Suppressor macrophage treated with lipopolysaccharide for 1 hour (primary cell): Measurements from ENCODE around the gene RAD54L.
"Not testable (repeated sequence)": the region's sequence is repeated elsewhere in the genome, so short reads cannot be mapped to it uniquely, and the experiment has no call there.

Experiments used
- DNase-seq, 3 donors: peaks; one replicate each; pipeline ENCODE4 v3.0.0-alpha.2; 2020 to 2022

Gene RAD54L

GRCh38 chr1:46242918-46243317, 4.6 kb upstream of the RAD54L start:
- DNase-seq, result no peak

DNA sequence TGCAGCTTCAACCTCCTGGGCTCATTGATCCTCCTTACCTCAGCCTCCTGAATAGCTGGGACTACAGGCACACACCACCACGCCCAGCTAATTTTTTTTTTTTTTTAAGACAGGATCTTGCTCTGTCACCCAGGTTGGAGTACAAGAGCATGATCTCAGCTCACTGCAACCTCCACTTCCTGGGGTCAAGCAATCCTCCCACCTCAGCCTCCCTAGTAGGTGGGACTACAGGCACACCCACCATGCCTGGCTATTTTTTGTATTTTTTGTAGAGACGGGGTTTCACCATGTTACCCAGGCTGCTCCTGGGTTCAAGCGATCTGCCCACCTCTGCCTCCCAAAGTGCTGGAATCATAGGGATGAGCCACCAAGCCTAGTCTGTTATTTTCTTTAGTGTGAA, 3.7 kb upstream of the RAD54L start:
- not testable (repeated sequence) for DNase-seq

GRCh38 chr1:46244656-46245371, 2.7 kb upstream of the RAD54L start:
- peak; percentile 54 to 61 (median 60) for DNase-seq

DNA sequence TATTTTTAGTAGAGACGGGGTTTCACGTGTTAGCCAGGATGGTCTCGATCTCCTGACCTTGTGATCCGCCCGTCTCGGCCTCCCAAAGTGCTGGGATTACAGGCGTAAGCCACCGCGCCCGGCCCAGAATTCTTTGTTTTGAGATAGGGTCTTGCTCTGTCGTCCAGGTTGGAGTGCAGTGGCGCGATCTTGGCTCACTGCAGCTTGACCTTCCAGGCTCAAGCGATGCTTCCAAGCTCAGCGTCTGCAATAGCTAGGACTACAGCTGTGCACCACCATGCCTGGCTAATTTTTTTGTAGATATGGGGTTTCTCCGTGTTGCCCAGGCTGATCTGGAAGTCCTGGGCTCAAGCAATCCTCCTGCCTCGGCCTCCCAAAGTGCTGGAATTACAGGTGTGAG, 1.4 kb upstream of the RAD54L start:
- DNase-seq, result not testable (repeated sequence)

GRCh38 chr1:46246548-46247435, 771 bp upstream of the RAD54L start:
- DNase-seq, result peak; percentile 78 to 86 (median 84)

- peak in 1 of 3 donors; percentile 28 for DNase-seq
Measured at GRCh38 chr1:46248122-46248920, 758 bp downstream of the RAD54L start.

- no peak for DNase-seq
Measured at GRCh38 chr1:46254668-46255067, 7.1 kb downstream of the RAD54L start.

GRCh38 chr1:46256523-46256922, 9.0 kb downstream of the RAD54L start:
- DNase-seq, result no peak

GRCh38 chr1:46262508-46262907, 14.9 kb downstream of the RAD54L start:
- DNase-seq, result no peak

DNA sequence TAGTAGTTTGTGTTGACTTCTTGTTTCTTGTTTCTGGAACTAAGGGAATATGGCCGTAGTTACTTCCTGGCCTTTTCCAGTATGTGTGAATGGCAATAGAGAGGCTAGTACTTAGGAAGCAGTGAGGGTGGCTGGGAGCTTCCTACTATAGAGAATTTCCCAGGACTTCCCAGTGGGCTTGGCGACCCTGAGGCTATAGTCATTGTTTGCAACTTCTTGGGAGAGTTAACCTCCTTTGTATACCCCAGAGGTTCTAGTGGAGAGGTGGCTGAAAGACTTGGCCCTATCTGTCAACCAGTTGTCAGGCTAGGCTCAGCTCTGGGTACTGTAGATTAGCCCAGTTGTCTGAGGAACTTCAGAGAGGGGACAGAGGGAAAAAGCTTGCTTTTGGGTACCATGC, 15.6 kb downstream of the RAD54L start:
- DNase-seq, result no peak

GRCh38 chr1:46268578-46268977, 21.0 kb downstream of the RAD54L start:
- no peak for DNase-seq

DNA sequence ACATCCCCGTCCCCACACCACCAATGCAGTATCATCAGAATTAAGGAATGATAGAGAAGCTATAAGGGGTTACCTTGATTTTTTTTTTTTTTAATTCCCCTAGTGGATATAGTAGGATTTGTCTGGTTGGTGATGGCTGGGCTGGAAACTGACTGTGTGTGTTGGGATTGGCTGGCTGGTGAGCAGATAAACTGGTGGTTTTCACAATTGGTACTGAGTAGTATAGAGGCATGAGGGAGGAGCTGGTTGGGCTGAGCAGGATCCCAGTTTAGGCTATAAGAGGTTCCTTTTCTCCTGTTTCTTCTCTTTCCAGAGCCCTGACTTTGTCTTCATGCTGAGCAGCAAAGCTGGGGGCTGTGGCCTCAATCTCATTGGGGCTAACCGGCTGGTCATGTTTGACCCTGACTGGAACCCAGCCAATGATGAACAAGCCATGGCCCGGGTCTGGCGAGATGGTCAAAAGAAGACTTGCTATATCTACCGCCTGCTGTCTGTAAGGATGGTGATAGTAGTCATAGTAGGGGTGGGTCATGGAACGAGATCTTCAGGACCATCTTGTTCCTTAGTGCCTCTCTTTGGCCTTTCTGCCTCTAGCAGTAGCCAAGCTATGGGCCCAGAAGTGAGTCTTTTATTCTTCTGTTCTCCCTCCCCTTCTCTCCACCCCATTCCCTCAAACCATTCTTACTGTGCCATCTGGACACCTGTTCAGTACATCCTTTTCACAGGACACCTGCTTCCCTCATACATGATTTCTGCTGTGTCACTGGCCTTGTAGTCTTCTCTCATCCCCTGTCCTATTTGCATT, 26.9 kb downstream of the RAD54L start:
- DNase-seq, result no peak

DNA sequence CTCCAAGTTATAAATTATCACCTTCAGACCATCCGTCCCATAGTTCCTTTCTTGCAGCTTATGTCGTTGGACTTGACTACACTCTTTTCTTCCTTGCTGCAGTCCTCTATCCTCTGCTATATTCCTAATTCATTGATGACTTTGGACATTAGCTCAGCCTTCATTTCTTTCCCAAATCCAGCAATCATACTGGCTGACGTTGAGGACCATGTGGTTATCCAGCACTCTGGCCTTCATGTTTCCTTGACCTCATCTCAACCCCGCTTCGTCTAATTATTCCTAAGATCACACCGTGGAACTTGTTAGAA, 27.4 kb downstream of the RAD54L start:
- DNase-seq, result no peak

DNA sequence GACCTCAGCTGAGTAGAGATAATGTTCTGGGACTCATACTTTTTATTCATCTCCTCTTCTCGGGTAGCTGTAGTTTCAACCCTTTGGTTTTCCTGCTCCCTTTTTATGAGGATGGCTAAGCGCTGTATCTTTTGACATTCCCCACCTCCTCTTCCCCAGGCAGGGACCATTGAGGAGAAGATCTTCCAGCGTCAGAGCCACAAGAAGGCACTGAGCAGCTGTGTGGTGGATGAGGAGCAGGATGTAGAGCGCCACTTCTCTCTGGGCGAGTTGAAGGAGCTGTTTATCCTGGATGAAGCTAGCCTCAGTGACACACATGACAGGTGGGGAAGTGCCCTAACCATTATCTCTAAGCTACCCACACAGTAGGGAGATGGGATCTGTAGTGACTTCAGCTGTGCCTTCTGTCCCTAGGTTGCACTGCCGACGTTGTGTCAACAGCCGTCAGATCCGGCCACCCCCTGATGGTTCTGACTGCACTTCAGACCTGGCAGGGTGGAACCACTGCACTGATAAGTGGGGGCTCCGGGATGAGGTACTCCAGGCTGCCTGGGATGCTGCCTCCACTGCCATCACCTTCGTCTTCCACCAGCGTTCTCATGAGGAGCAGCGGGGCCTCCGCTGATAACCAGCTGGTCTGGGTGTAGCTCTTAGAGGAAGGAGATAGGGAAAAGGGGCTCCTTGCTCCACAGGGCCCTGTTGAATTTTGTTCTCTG, 30.3 kb downstream of the RAD54L start:
- no peak for DNase-seq

DNA sequence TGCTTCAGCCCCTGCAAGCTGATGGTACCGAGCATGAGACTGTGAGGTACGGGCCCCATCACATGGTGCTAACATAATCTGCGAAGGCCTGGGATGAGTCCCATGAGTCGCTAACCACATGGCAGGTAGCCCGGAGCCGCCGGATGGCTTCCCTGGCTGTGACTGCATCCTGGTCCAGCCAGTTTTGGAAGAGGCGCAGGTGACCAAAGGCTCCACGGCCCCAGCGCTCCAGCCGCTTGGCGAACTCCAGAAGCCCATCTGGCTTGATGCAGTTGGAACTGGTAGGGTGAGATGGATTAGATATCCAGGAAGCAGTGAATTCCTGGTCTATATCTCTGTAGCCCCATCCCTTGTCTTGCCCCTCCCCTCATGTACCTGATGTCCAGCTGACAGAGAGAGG, 31.2 kb downstream of the RAD54L start:
- DNase-seq, result no peak

GRCh38 chr1:46280092-46280491, 32.5 kb downstream of the RAD54L start:
- no peak for DNase-seq

DNA sequence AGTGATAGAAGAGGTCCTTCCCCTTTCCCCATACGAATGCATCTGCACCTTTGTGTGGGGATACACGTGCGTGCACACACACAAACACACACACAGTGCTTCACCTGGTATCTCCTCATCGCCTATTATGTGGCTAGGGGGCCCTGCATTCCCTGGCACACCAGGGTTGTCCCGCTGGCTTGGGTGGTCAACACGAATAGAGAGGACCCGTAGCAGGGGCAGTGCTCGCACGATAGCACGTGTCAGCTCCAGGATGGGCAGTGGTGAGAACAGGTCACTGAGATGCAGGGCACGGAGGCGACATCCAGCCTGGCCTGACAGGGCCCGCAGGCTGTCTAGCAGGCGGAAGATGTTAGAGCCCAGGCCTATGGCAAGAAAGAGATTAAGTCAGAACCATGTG, 33.5 kb downstream of the RAD54L start:
- DNase-seq, result no peak

DNA sequence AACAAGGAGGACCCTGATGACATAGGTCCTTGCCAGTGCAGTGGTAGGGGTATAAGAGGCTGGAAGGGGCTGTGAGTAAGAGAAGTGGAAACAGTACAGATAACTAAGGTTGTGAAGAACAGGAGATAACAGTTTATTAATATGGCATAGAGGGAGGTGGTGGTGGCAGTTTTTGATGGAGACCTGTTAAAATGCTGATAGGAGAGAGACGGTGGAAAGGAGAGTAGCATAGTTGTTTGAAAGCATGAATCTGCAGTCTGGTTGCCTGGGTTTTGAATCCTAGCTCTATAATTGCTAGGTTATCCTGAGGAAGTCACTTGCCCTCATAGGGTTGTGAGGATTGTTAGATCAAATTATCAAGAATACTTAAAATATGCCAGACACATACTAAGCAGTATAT, 36.5 kb downstream of the RAD54L start:
- DNase-seq, result no peak

GRCh38 chr1:46284597-46285564, 37.3 kb downstream of the RAD54L start:
- DNase-seq, result no peak

DNA sequence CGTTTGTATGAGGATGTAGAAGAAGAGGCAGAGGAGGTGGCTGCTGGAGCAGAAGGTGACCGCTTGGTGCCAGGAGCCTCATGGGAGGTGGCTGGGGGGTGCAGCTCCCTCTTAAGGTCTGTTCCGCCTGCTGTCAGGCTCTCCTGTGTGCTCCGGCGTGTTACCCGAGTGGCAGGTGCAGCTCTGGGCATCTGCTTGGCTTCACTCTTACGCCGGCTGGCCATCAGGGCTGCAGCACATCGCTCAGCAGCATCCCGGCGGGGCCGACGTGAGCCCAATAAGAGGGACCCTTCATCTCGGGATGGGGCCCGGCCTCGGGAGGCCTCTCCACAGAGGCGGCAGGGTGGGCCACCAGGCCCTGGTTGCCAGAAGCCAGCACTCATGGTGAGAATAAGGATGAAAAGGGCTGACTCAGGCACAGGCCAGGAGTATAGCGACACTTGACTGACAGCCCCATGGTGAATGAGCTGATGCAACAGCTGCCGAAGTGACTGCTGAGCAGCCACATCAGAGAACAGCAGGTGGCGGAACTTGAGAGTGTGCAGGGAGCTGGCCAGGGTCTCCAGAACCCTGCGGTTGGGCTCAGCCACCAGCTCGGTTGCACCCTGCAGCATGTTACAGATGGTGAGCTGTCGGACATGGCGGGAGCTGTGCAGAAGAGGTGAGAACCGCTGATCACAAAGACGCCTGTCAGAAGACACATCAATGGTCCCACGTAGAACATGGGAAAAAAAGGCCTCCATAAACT, 38.3 kb downstream of the RAD54L start:
- no peak for DNase-seq
